DND-41 (cell line): ENCODE data around the gene MGAT4B.

Source experiments
- ATAC-seq: fragments of 200-7000 bp; cut with Tn5 transposase; 3 replicates; pipeline ENCODE4 v1.9.1; 2021; ENCODE audit warnings: low read depth; ENCODE audit not compliant: insufficient read depth
- DNase-seq: peaks from one replicate; pipeline ENCODE4 v3.0.0-alpha.2; 2020
- H2AFZ ChIP-seq: 2 replicates; pipeline ENCODE4 v1.6.0; 2012; ENCODE audit warnings: low read depth, low read length
- H3K27ac ChIP-seq: 2 replicates; pipeline ENCODE4 v1.5.1; 2012; ENCODE audit warnings: low read length, inconsistent platforms
- H3K27me3 ChIP-seq: fragments of 200-600 bp; sonication (generic); 2 replicates; pipeline ENCODE4 v1.6.0; 2012; ENCODE audit warnings: low read length, mild to moderate bottlenecking, inconsistent platforms; ENCODE audit not compliant: insufficient read depth, poor library complexity
- H3K36me3 ChIP-seq: 2 replicates; pipeline ENCODE4 v1.5.1; 2012; ENCODE audit warnings: low read length, inconsistent platforms; ENCODE audit not compliant: insufficient read depth
- H3K4me1 ChIP-seq: 2 replicates; pipeline ENCODE4 v1.5.1; 2012; ENCODE audit warnings: mild to moderate bottlenecking, low read length; ENCODE audit not compliant: insufficient read depth
- H3K4me2 ChIP-seq: 2 replicates; pipeline ENCODE4 v1.6.0; 2012; ENCODE audit warnings: mild to moderate bottlenecking, moderate library complexity, low read length, inconsistent platforms; ENCODE audit not compliant: insufficient read depth
- H3K4me3 ChIP-seq, 2 experiments: fragments of 200-600 bp in 1 of 2; shearing (Covaris generic) in 1 of 2; 2 replicates each; pipeline ENCODE4 v1.5.1; 2012 to 2016; ENCODE audit warnings: inconsistent platforms in 2 of 2, low read length in 2 of 2, mild to moderate bottlenecking in 2 of 2, low read depth in 1 of 2, moderate library complexity in 1 of 2
- H3K79me2 ChIP-seq: 2 replicates; pipeline ENCODE4 v1.6.0; 2012; ENCODE audit warnings: low read length, inconsistent platforms; ENCODE audit not compliant: insufficient read depth
- H3K9ac ChIP-seq: 2 replicates; pipeline ENCODE4 v1.6.0; 2012; ENCODE audit warnings: low read depth, mild to moderate bottlenecking, inconsistent platforms, low read length, moderate library complexity
- H3K9me3 ChIP-seq: 2 replicates; pipeline ENCODE4 v1.5.1; 2012; ENCODE audit warnings: low read length, moderate library complexity, mild to moderate bottlenecking, inconsistent platforms; ENCODE audit not compliant: insufficient read depth, severe bottlenecking
- H4K20me1 ChIP-seq: 2 replicates; pipeline ENCODE4 v1.6.0; 2012; ENCODE audit warnings: low read length; ENCODE audit not compliant: insufficient read depth
- CTCF ChIP-seq: IDR thresholded peaks from 2 replicates; pipeline ENCODE4 v1.5.1; 2012; ENCODE audit warnings: borderline replicate concordance, low read length, moderate library complexity, mild to moderate bottlenecking; ENCODE audit not compliant: poor library complexity, severe bottlenecking; ENCODE audit errors: extremely low read depth
- EZH2 ChIP-seq: IDR thresholded peaks from 3 replicates; pipeline ENCODE4 v1.6.1; 2012; ENCODE audit warnings: borderline replicate concordance, low read depth, mild to moderate bottlenecking, moderate library complexity, low read length, inconsistent platforms; ENCODE audit not compliant: severe bottlenecking

The MGAT4B gene

GRCh38 chr5:179806250-179807048 lies at the start of gene MGAT4B:
Gene MGAT4B, minus strand, starts transcription at chr5:179806866. Its CDS starts 283 bp downstream, at chr5:179806583.
- no peaks in the 10 kb centered on the region for H3K27me3 ChIP-seq
- no peaks in the 10 kb centered on the region for H3K9me3 ChIP-seq
- H3K27ac ChIP-seq = peak within 1 kb of the TSS; percentile 62
- peak within 1 kb of the TSS; percentile 83 for H2AFZ ChIP-seq
- peak within 1 kb of the TSS; percentile 95 for H3K4me2 ChIP-seq
- H3K9ac ChIP-seq = peak within 1 kb of the TSS; percentile 72
- peaks cover 24% of the 10 kb centered on the region for H4K20me1 ChIP-seq
- no peak for TF ChIP-seq EZH2
- no peak for TF ChIP-seq CTCF
- peak within 1 kb of the TSS; percentile 75 to 90 for H3K4me3 ChIP-seq
- peaks cover 22% of the 10 kb centered on the region for H3K79me2 ChIP-seq
- DNase-seq = peak; percentile 66
- H3K36me3 ChIP-seq = peaks cover 2% of the 10 kb centered on the region; the same call in 1 of the 2 replicates
- H3K4me1 ChIP-seq = peaks cover 45% of the 10 kb centered on the region
- peak; percentile 82 for ATAC-seq

- Histone ChIP-seq H3K79me2 (peaks cover 2% of the 10 kb centered on the region; the same call in 1 of the 2 replicates), H4K20me1 (no peaks in the 10 kb centered on the region), H3K9me3 (no peaks in the 10 kb centered on the region), H3K4me2 (no peak overlapping the region), H3K27me3 (no peaks in the 10 kb centered on the region), H3K27ac (no peak overlapping the region), H3K9ac (no peak overlapping the region), H3K4me3 (no peak overlapping the region), H2AFZ (no peak overlapping the region), H3K36me3 (peaks cover 31% of the 10 kb centered on the region), H3K4me1 (peaks cover 22% of the 10 kb centered on the region)
- no peak for DNase-seq
- no peak for ATAC-seq
- TF ChIP-seq CTCF (no peak), EZH2 (no peak)
These were observed 47.7 kb upstream of the MGAT4B start for GRCh38 chr5:179854356-179854755.

- Histone ChIP-seq H3K9me3 (no peaks in the 10 kb centered on the region), H3K4me2 (no peak overlapping the region), H3K4me3 (no peak overlapping the region), H3K9ac (no peak overlapping the region), H2AFZ (no peak overlapping the region), H3K79me2 (peaks cover 2% of the 10 kb centered on the region; the same call in 1 of the 2 replicates), H3K4me1 (peaks cover 13% of the 10 kb centered on the region), H3K36me3 (peaks cover 40% of the 10 kb centered on the region), H3K27ac (no peak overlapping the region), H3K27me3 (no peaks in the 10 kb centered on the region), H4K20me1 (no peaks in the 10 kb centered on the region)
- TF ChIP-seq CTCF (no peak), EZH2 (no peak)
- ATAC-seq (no peak), DNase-seq (no peak)
These were observed 46.4 kb upstream of the MGAT4B start for GRCh38 chr5:179852993-179853547.
